ENCODE results near the gene TMEM235.

DNA sequence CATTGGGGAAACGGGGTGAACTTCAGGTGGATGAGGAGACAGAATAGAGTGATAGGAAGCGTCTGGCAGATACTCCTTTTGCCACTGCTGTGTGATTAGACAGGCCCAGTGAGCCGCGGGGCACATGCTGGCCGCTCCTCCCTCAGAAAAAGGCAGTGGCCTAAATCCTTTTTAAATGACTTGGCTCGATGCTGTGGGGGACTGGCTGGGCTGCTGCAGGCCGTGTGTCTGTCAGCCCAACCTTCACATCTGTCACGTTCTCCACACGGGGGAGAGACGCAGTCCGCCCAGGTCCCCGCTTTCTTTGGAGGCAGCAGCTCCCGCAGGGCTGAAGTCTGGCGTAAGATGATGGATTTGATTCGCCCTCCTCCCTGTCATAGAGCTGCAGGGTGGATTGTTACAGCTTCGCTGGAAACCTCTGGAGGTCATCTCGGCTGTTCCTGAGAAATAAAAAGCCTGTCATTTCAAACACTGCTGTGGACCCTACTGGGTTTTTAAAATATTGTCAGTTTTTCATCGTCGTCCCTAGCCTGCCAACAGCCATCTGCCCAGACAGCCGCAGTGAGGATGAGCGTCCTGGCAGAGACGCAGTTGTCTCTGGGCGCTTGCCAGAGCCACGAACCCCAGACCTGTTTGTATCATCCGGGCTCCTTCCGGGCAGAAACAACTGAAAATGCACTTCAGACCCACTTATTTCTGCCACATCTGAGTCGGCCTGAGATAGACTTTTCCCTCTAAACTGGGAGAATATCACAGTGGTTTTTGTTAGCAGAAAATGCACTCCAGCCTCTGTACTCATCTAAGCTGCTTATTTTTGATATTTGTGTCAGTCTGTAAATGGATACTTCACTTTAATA, 7.0 kb upstream of the TMEM235 start:
- TF ChIP-seq DDX20 (tag; IDR thresholded peaks at IDR 0.05; ENCODE audit: low read depth) (no peak), RFX5 (IDR thresholded peaks at IDR 0.05; ENCODE audit: low read depth, low read length) (no peak), U2AF2 (optimal IDR thresholded peaks at IDR 0.05; ENCODE audit: low read depth, low read length) (no peak), HEY1 (CRISPR knock-in tag; IDR thresholded peaks at IDR 0.05; ENCODE audit: borderline replicate concordance) (no peak), RBM34 (IDR thresholded peaks at IDR 0.05; ENCODE audit: borderline replicate concordance, insufficient read depth, low read length) (no peak), SNIP1 (IDR thresholded peaks at IDR 0.05; ENCODE audit: low read depth) (no peak), EP300 (IDR thresholded peaks at IDR 0.05; ENCODE audit: low read length) (no peak), ZNF232 (CRISPR knock-in tag; IDR thresholded peaks at IDR 0.05) (no peak)
- TF ChIP-seq, protein P1, sequence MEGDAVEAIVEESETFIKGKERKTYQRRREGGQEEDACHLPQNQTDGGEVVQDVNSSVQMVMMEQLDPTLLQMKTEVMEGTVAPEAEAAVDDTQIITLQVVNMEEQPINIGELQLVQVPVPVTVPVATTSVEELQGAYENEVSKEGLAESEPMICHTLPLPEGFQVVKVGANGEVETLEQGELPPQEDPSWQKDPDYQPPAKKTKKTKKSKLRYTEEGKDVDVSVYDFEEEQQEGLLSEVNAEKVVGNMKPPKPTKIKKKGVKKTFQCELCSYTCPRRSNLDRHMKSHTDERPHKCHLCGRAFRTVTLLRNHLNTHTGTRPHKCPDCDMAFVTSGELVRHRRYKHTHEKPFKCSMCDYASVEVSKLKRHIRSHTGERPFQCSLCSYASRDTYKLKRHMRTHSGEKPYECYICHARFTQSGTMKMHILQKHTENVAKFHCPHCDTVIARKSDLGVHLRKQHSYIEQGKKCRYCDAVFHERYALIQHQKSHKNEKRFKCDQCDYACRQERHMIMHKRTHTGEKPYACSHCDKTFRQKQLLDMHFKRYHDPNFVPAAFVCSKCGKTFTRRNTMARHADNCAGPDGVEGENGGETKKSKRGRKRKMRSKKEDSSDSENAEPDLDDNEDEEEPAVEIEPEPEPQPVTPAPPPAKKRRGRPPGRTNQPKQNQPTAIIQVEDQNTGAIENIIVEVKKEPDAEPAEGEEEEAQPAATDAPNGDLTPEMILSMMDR (IDR thresholded peaks at IDR 0.05 in 2 of 3, conservative IDR thresholded peaks at IDR 0.05 in 1 of 3; ENCODE audit: insufficient read depth in 2 of 3, low read depth in 1 of 3, low read length in 3 of 3) = no peak
- TF ChIP-seq, protein P2, sequence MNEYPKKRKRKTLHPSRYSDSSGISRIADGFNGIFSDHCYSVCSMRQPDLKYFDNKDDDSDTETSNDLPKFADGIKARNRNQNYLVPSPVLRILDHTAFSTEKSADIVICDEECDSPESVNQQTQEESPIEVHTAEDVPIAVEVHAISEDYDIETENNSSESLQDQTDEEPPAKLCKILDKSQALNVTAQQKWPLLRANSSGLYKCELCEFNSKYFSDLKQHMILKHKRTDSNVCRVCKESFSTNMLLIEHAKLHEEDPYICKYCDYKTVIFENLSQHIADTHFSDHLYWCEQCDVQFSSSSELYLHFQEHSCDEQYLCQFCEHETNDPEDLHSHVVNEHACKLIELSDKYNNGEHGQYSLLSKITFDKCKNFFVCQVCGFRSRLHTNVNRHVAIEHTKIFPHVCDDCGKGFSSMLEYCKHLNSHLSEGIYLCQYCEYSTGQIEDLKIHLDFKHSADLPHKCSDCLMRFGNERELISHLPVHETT (CRISPR knock-in tag; conservative IDR thresholded peaks at IDR 0.05 in 1 of 2, IDR thresholded peaks at IDR 0.05 in 1 of 2) = no peak
